MM.1S (cell line): Measurements from ENCODE around the gene ANKHD1.

Experiments
- EZH2 ChIP-seq: fragments of 300-600 bp; sonication (generic); optimal IDR thresholded peaks from 2 replicates; pipeline ENCODE3; 2017; ENCODE audit warnings: low read depth, mild to moderate bottlenecking, antibody characterized with exemption, low read length, mixed read lengths
- EZH2phosphoT487 ChIP-seq: fragments of 300-600 bp; sonication (generic); IDR thresholded peaks from 2 replicates; pipeline ENCODE4 v1.6.1; 2018; ENCODE audit warnings: antibody characterized with exemption, low read length
- TF ChIP-seq, protein P1 (sequence below): fragments of 300-600 bp; sonication (generic); IDR thresholded peaks from 2 replicates; pipeline ENCODE4 v1.5.1; 2016; ENCODE audit warnings: antibody characterized with exemption, low read length, mixed read lengths

GRCh38 chr5:140557136-140557805 lies 155.6 kb downstream of the ANKHD1 start, which contains the start of gene SRA1:
- TF ChIP-seq, protein P1, sequence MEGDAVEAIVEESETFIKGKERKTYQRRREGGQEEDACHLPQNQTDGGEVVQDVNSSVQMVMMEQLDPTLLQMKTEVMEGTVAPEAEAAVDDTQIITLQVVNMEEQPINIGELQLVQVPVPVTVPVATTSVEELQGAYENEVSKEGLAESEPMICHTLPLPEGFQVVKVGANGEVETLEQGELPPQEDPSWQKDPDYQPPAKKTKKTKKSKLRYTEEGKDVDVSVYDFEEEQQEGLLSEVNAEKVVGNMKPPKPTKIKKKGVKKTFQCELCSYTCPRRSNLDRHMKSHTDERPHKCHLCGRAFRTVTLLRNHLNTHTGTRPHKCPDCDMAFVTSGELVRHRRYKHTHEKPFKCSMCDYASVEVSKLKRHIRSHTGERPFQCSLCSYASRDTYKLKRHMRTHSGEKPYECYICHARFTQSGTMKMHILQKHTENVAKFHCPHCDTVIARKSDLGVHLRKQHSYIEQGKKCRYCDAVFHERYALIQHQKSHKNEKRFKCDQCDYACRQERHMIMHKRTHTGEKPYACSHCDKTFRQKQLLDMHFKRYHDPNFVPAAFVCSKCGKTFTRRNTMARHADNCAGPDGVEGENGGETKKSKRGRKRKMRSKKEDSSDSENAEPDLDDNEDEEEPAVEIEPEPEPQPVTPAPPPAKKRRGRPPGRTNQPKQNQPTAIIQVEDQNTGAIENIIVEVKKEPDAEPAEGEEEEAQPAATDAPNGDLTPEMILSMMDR, result no peak
- TF ChIP-seq EZH2phosphoT487 (no peak), EZH2 (no peak)
